Fibroblast of mammary gland (primary cell): ENCODE data around the gene RAB11FIP2.

Experiments
- DNase-seq: peaks from one replicate; pipeline ENCODE4 v3.0.0-alpha.2; 2010; ENCODE audit warnings: low read depth
- H3K4me3 ChIP-seq: 2 replicates; pipeline ENCODE4 v1.5.1; 2011; ENCODE audit warnings: low read depth, mild to moderate bottlenecking, low read length, moderate library complexity; ENCODE audit not compliant: control insufficient read depth
- CTCF ChIP-seq: conservative IDR thresholded peaks from 2 replicates; pipeline ENCODE4 v1.5.1; 2011; ENCODE audit warnings: low read depth, low read length, inconsistent platforms; ENCODE audit not compliant: control insufficient read depth, insufficient read depth

RAB11FIP2 gene

GRCh38 chr10:118027397-118027796 is 19.3 kb downstream of the RAB11FIP2 start:
- TF ChIP-seq CTCF, result no peak
- no peak for DNase-seq
- H3K4me3 ChIP-seq, result no peak overlapping the region

GRCh38 chr10:118026936-118027335 is 19.8 kb downstream of the RAB11FIP2 start:
- no peak for TF ChIP-seq CTCF
- H3K4me3 ChIP-seq, result no peak overlapping the region
- DNase-seq, result no peak

GRCh38 chr10:118020365-118020764 is 26.4 kb downstream of the RAB11FIP2 start:
- TF ChIP-seq CTCF, result no peak
- no peak for DNase-seq
- H3K4me3 ChIP-seq, result no peak overlapping the region

GRCh38 chr10:118017850-118018249 is 28.9 kb downstream of the RAB11FIP2 start:
- no peak for TF ChIP-seq CTCF
- no peak for DNase-seq
- H3K4me3 ChIP-seq, result no peak overlapping the region

- TF ChIP-seq CTCF, result no peak
- DNase-seq, result no peak
- no peak overlapping the region for H3K4me3 ChIP-seq
Observed at GRCh38 chr10:118017071-118017740, 29.5 kb downstream of the RAB11FIP2 start.

- TF ChIP-seq CTCF, result no peak
Observed at GRCh38 chr10:118012952-118013525, 33.7 kb downstream of the RAB11FIP2 start.

More at GRCh38 chr10:118012952-118013525, 33.7 kb downstream of the RAB11FIP2 start:
- DNase-seq, result no peak
- H3K4me3 ChIP-seq, result no peak overlapping the region
